WTC11 (cell line): ENCODE data around the gene MRPS15. TPM values are rescaled to one million over a fixed set of nuclear protein-coding genes. Genes with fewer than 3 reads are reported as not detected.

Experiments used
- ATAC-seq: fragments of 200-7000 bp; cut with Tn5 transposase; 2 replicates; pipeline ENCODE4 v1.10.0; 2021; ENCODE audit warnings: mild to moderate bottlenecking, moderate library complexity
- CTCF ChIA-PET: fragments of 300-600 bp; sonication (Branson Sonifier 250); formaldehyde crosslinking; loops from one replicate; lab custom pipeline; 2021; ENCODE audit warnings: antibody characterized with exemption; lab: Charles Lee
- POLR2A ChIA-PET: fragments of 350-600 bp; sonication (Branson Sonifier 250); formaldehyde crosslinking; loops from one replicate; lab custom pipeline; 2021; ENCODE audit warnings: antibody characterized with exemption; lab: Charles Lee
- DNase-seq: peaks from one replicate; pipeline ENCODE4 v3.0.0; 2021; ENCODE audit warnings: low spot score
- H3K27ac Mint-ChIP-seq: 2 replicates; pipeline ENCODE4 v1.8.0; 2021; ENCODE audit warnings: mixed read lengths
- H3K27me3 Mint-ChIP-seq: 2 replicates; pipeline ENCODE4 v1.8.0; 2021; ENCODE audit warnings: low read depth, mild to moderate bottlenecking, moderate library complexity, mixed read lengths
- H3K36me3 Mint-ChIP-seq: 2 replicates; pipeline ENCODE4 v1.8.0; 2021; ENCODE audit warnings: mixed read lengths
- H3K4me1 Mint-ChIP-seq: 2 replicates; pipeline ENCODE4 v1.8.0; 2022; ENCODE audit warnings: mixed read lengths
- H3K4me3 Mint-ChIP-seq: 2 replicates; pipeline ENCODE4 v1.8.0; 2021; ENCODE audit warnings: mild to moderate bottlenecking, moderate library complexity, mixed read lengths
- H3K9me3 Mint-ChIP-seq: 2 replicates; pipeline ENCODE4 v1.8.0; 2021; ENCODE audit warnings: mixed read lengths
- ATF1 ChIP-seq: sonication (generic); formaldehyde crosslinking; IDR thresholded peaks from 2 replicates; pipeline ENCODE4 v1.8.1; 2023; ENCODE audit warnings: mild to moderate bottlenecking, moderate library complexity, missing genetic modification reagents
- CBFB ChIP-seq: sonication (generic); formaldehyde crosslinking; IDR thresholded peaks from 2 replicates; pipeline ENCODE4 v1.8.1; 2022; ENCODE audit warnings: mild to moderate bottlenecking, low read depth, missing genetic modification reagents
- CREB1 ChIP-seq: sonication (generic); formaldehyde crosslinking; IDR thresholded peaks from 2 replicates; pipeline ENCODE4 v1.8.0; 2023; ENCODE audit warnings: mild to moderate bottlenecking, missing genetic modification reagents
- E2F1 ChIP-seq: sonication (generic); formaldehyde crosslinking; IDR thresholded peaks from 2 replicates; pipeline ENCODE4 v1.8.0; 2022; ENCODE audit warnings: mild to moderate bottlenecking, missing genetic modification reagents
- E2F4 ChIP-seq: sonication (generic); formaldehyde crosslinking; IDR thresholded peaks from 2 replicates; pipeline ENCODE4 v1.8.1; 2022; ENCODE audit warnings: low read depth, mild to moderate bottlenecking, moderate library complexity, missing genetic modification reagents, borderline replicate concordance
- E2F5 ChIP-seq: sonication (generic); formaldehyde crosslinking; IDR thresholded peaks from 2 replicates; pipeline ENCODE4 v1.8.1; 2022; ENCODE audit warnings: mild to moderate bottlenecking, moderate library complexity, missing genetic modification reagents
- ELF4 ChIP-seq: sonication (generic); formaldehyde crosslinking; IDR thresholded peaks from 2 replicates; pipeline ENCODE4 v1.8.1; 2022; ENCODE audit warnings: low read depth, mild to moderate bottlenecking, moderate library complexity, missing genetic modification reagents
- ERG ChIP-seq: fragments of 250-450 bp; sonication (Bioruptor Pico); IDR thresholded peaks from 2 replicates; pipeline ENCODE4 v1.8.0; 2021; ENCODE audit warnings: mild to moderate bottlenecking
- IRF2 ChIP-seq: sonication (generic); formaldehyde crosslinking; IDR thresholded peaks from 2 replicates; pipeline ENCODE4 v1.8.0; 2022; ENCODE audit warnings: low read depth, missing genetic modification reagents, borderline replicate concordance
- JUN ChIP-seq: sonication (generic); formaldehyde crosslinking; IDR thresholded peaks from 2 replicates; pipeline ENCODE4 v1.8.0; 2023; ENCODE audit warnings: mild to moderate bottlenecking, missing genetic modification reagents
- MLX ChIP-seq: sonication (generic); formaldehyde crosslinking; IDR thresholded peaks from 2 replicates; pipeline ENCODE4 v1.8.1; 2023; ENCODE audit warnings: mild to moderate bottlenecking, missing genetic modification reagents, moderate library complexity
- MXD4 ChIP-seq: fragments of 250-450 bp; sonication (Bioruptor Pico); IDR thresholded peaks from 2 replicates; pipeline ENCODE4 v1.8.0; 2021; ENCODE audit warnings: mild to moderate bottlenecking, moderate library complexity, borderline replicate concordance
- NFE2L1 ChIP-seq: sonication (generic); formaldehyde crosslinking; IDR thresholded peaks from 2 replicates; pipeline ENCODE4 v1.8.1; 2023; ENCODE audit warnings: missing genetic modification reagents
- NR1H2 ChIP-seq: sonication (generic); formaldehyde crosslinking; IDR thresholded peaks from 2 replicates; pipeline ENCODE4 v1.9.0; 2021; ENCODE audit warnings: mild to moderate bottlenecking, moderate library complexity, missing genetic modification reagents
- PREB ChIP-seq: sonication (generic); formaldehyde crosslinking; IDR thresholded peaks from 2 replicates; pipeline ENCODE4 v1.8.1; 2022; ENCODE audit warnings: mild to moderate bottlenecking, missing genetic modification reagents, moderate library complexity, borderline replicate concordance
- PRRX2 ChIP-seq: fragments of 250-450 bp; sonication (Bioruptor Pico); IDR thresholded peaks from 2 replicates; pipeline ENCODE4 v1.8.0; 2021; ENCODE audit warnings: mild to moderate bottlenecking
- RELA ChIP-seq: sonication (generic); formaldehyde crosslinking; IDR thresholded peaks from 2 replicates; pipeline ENCODE4 v1.8.1; 2022; ENCODE audit warnings: missing genetic modification reagents, mild to moderate bottlenecking, borderline replicate concordance
- RORB ChIP-seq: fragments of 250-450 bp; sonication (Bioruptor Pico); IDR thresholded peaks from 2 replicates; pipeline ENCODE4 v1.9.0; 2021; ENCODE audit warnings: mild to moderate bottlenecking
- SOX15 ChIP-seq: fragments of 250-450 bp; sonication (Bioruptor Pico); IDR thresholded peaks from 2 replicates; pipeline ENCODE4 v1.9.0; 2021; ENCODE audit warnings: mild to moderate bottlenecking
- TEAD1 ChIP-seq: sonication (generic); formaldehyde crosslinking; IDR thresholded peaks from 2 replicates; pipeline ENCODE4 v1.8.0; 2022; ENCODE audit warnings: mild to moderate bottlenecking, missing genetic modification reagents
- TP53 ChIP-seq: sonication (generic); formaldehyde crosslinking; IDR thresholded peaks from 2 replicates; pipeline ENCODE4 v1.8.1; 2023; ENCODE audit warnings: mild to moderate bottlenecking, missing genetic modification reagents
- USF2 ChIP-seq: sonication (generic); formaldehyde crosslinking; IDR thresholded peaks from 2 replicates; pipeline ENCODE4 v1.8.1; 2023; ENCODE audit warnings: mild to moderate bottlenecking, missing genetic modification reagents, moderate library complexity
- ZBTB21 ChIP-seq: sonication (generic); formaldehyde crosslinking; IDR thresholded peaks from 2 replicates; pipeline ENCODE4 v1.8.1; 2023; ENCODE audit warnings: mild to moderate bottlenecking, missing genetic modification reagents, borderline replicate concordance
- ZNF138 ChIP-seq: sonication (generic); formaldehyde crosslinking; conservative IDR thresholded peaks from 2 replicates; pipeline ENCODE4 v1.8.1; 2022; ENCODE audit warnings: mild to moderate bottlenecking, moderate library complexity, missing genetic modification reagents
- ZNF232 ChIP-seq: sonication (generic); formaldehyde crosslinking; IDR thresholded peaks from 2 replicates; pipeline ENCODE4 v1.8.0; 2022; ENCODE audit warnings: mild to moderate bottlenecking, missing genetic modification reagents
- ZNF317 ChIP-seq: sonication (generic); formaldehyde crosslinking; IDR thresholded peaks from 2 replicates; pipeline ENCODE4 v1.8.1; 2023; ENCODE audit warnings: low read depth, mild to moderate bottlenecking, moderate library complexity, missing genetic modification reagents, borderline replicate concordance
- ZNF671 ChIP-seq: fragments of 250-450 bp; sonication (Bioruptor Pico); IDR thresholded peaks from 2 replicates; pipeline ENCODE4 v1.8.0; 2021; ENCODE audit warnings: mild to moderate bottlenecking
- total RNA-seq: library from RNA; stranded (reverse); gene quantifications from 3 replicates; pipeline ENCODE4 v1.2.3, GENCODE V29; 2021

Gene MRPS15
- total RNA-seq, 1 experiment from 2014 or later: 113 TPM

- Mint-ChIP-seq H3K4me1 (peaks cover 9% of the 10 kb centered on the region), H3K27me3 (no peaks in the 10 kb centered on the region), H3K4me3 (no peak overlapping the region), H3K9me3 (no peaks in the 10 kb centered on the region), H3K27ac (no peak overlapping the region), H3K36me3 (no peaks in the 10 kb centered on the region)
- ATAC-seq: no peak
- ChIA-PET CTCF (interaction anchor here (0.7 to 0.8 kb wide), 2 partner anchors 46 to 65 kb away, joined by 3 read pairs; partner anchors contain the start of gene MRPS15), POLR2A (no interaction called here)
- no peak for TF ChIP-seq PRRX2 (CRISPR knock-in tag)
- no peak for TF ChIP-seq ZNF232 (CRISPR knock-in tag)
- TF ChIP-seq E2F4 (CRISPR knock-in tag): no peak
- TF ChIP-seq PREB: no peak
- TF ChIP-seq CBFB (CRISPR knock-in tag): no peak
- TF ChIP-seq ERG (CRISPR knock-in tag): no peak
- no peak for TF ChIP-seq E2F5 (CRISPR knock-in tag)
- TF ChIP-seq RELA (CRISPR knock-in tag): no peak
- no peak for TF ChIP-seq TP53 (CRISPR knock-in tag)
- no peak for DNase-seq
Observed at GRCh38 chr1:36510418-36510817, 46.2 kb upstream of the MRPS15 start.

GRCh38 chr1:36508257-36508656 lies 44.1 kb upstream of the MRPS15 start:
- H3K27ac Mint-ChIP-seq: no peak overlapping the region
- ATAC-seq (no peak; the same call in 1 of the 2 replicates), DNase-seq (no peak)
- no peaks in the 10 kb centered on the region for H3K27me3 Mint-ChIP-seq
- no peak overlapping the region for H3K4me3 Mint-ChIP-seq
- POLR2A ChIA-PET: no interaction called here
- no peaks in the 10 kb centered on the region for H3K36me3 Mint-ChIP-seq
- CTCF ChIA-PET: interaction anchor here (4.0 kb wide), 1 partner anchor 8 kb away, joined by 21 read pairs; no protein-coding TSS in a partner anchor
- no peaks in the 10 kb centered on the region for H3K9me3 Mint-ChIP-seq
- no peak for TF ChIP-seq RORB (CRISPR knock-in tag)
- no peak for TF ChIP-seq ZNF671 (CRISPR knock-in tag)
- TF ChIP-seq ZNF138 (CRISPR knock-in tag): no peak
- no peak for TF ChIP-seq ZNF317 (CRISPR knock-in tag)
- no peak for TF ChIP-seq MXD4 (CRISPR knock-in tag)
- no peak for TF ChIP-seq IRF2 (CRISPR knock-in tag)
- TF ChIP-seq JUN (CRISPR knock-in tag): no peak
- TF ChIP-seq TP53 (CRISPR knock-in tag): no peak
- no peak for TF ChIP-seq NR1H2 (CRISPR knock-in tag)
- TF ChIP-seq ATF1 (CRISPR knock-in tag): no peak
- no peak for TF ChIP-seq MLX
- TF ChIP-seq CREB1 (CRISPR knock-in tag): no peak
- TF ChIP-seq TEAD1: no peak
- TF ChIP-seq E2F1 (CRISPR knock-in tag): no peak
- TF ChIP-seq NFE2L1: no peak
- no peak for TF ChIP-seq USF2 (CRISPR knock-in tag)
- TF ChIP-seq ZBTB21 (CRISPR knock-in tag): no peak
- TF ChIP-seq SOX15 (CRISPR knock-in tag): no peak
- no peak for TF ChIP-seq ELF4 (CRISPR knock-in tag)
- peaks cover 3% of the 10 kb centered on the region for H3K4me1 Mint-ChIP-seq
